ENCODE data around the gene CNIH1. TPM values are rescaled to one million over a fixed set of nuclear protein-coding genes. Genes with fewer than 3 reads are reported as not detected.
A peak's percentile ranks its signal among the peaks of the same experiment; 100 is the strongest.
"Not testable (repeated sequence)": the region's sequence is repeated elsewhere in the genome, so short reads cannot be mapped to it uniquely, and the experiment has no call there.

The CNIH1 gene
- total and polyA plus RNA-seq, 11 donors, result 40.3 to 190 (median 94.5) TPM

DNA sequence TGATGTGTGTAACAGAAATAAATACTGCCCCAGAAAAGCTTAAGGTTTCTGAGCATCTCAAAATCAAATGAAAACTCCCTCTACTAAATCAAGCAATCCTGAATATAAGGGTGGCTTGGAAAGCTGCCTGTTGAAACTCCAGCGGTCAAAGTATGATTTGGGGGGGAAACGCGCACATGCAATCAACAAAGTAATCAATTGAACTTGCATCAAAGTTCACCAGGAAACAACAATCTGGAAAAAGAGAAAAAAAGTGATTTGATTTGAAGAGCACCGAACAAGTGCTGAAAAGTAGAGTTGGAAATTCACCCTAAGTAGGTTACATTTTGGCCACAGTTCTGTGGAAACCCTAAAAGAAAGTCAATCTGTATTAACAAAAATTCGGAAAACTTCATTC, 700 bp downstream of the CNIH1 start:
- intact Hi-C loops (cut with DNase I), result loop anchor here in 3 of 10 donors (5.0 kb wide), 1 partner anchor 47 kb away; the partner anchor contains the start of gene GMFB (in 3 of the 3)
- H3K9me3 ChIP-seq, result no peaks in the 10 kb centered on the region
- WGBS, 4 donors, result 0 to 4% (median 1%) methylated on average over 5 of the region's 5 CpGs

GRCh38 chr14:54440037-54440436, 1.1 kb downstream of the CNIH1 start:
- Histone ChIP-seq H3K4me1 (peaks cover 4 to 61% (median 30%) of the 10 kb centered on the region in 12 donors), H3K4me3 (peak overlapping the region; percentile 57 to 99 (median 69)), H3K27me3 (no peaks in the 10 kb centered on the region), H3K36me3 (peaks cover 0 to 9% (median 0%) of the 10 kb centered on the region in 9 donors), H3K27ac (peak overlapping the region in 10 of 12 donors; percentile 77 to 96 (median 92)), H3K9me3 (no peaks in the 10 kb centered on the region)
- no peak for TF ChIP-seq CTCF (IDR thresholded peaks at IDR 0.05)
- no peak for TF ChIP-seq POLR2A (IDR thresholded peaks at IDR 0.05)
- no peak for DNase-seq
- intact Hi-C loops (cut with DNase I), result loop anchor here in 3 of 10 donors (5.0 kb wide), 1 partner anchor 47 kb away; the partner anchor contains the start of gene GMFB (in 3 of the 3)
- no peak for ATAC-seq
- WGBS, 4 donors, result 64 to 67% (median 66%) methylated on average over 7 of the region's 7 CpGs

More for the DNA sequence above, 700 bp downstream of the CNIH1 start:
- peak overlapping the region; percentile 77 to 96 (median 90) for H3K27ac ChIP-seq
- no peaks in the 10 kb centered on the region for H3K27me3 ChIP-seq
- H3K4me1 ChIP-seq, result peaks cover 1 to 57% (median 27%) of the 10 kb centered on the region in 12 donors
- peaks cover 0 to 8% (median 0%) of the 10 kb centered on the region in 9 donors for H3K36me3 ChIP-seq
- no peak for ATAC-seq
- no peak for DNase-seq
- no peak for TF ChIP-seq CTCF (IDR thresholded peaks at IDR 0.05)
- no peak for TF ChIP-seq POLR2A (IDR thresholded peaks at IDR 0.05)
- peak overlapping the region; percentile 57 to 99 (median 69) for H3K4me3 ChIP-seq

DNA sequence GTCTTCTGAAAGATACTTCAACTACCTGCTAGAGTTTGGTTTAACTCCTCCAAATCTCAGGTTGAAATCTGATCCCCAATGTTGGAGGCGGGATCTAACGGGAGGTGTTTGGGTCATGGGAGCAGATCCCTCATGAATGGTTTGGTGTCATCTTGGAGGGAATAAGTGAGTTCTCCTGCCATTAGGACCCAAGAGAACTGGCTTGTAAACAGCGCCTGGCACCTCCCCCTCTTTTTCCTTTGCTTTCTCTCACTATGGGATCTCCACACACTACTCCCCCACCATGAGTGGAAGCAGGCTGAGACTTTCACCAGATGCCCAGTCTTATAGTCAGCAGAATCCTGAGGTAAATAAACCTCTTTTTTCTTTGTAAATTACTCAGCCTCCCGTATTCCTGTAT, 2.5 kb downstream of the CNIH1 start:
- no peak for TF ChIP-seq CTCF (IDR thresholded peaks at IDR 0.05)
- TF ChIP-seq POLR2A (IDR thresholded peaks at IDR 0.05), result no peak
- H3K4me1 ChIP-seq, result peaks cover 4 to 74% (median 38%) of the 10 kb centered on the region in 12 donors
- H3K36me3 ChIP-seq, result peaks cover 0 to 16% (median 0%) of the 10 kb centered on the region in 9 donors
- DNase-seq (no peak), ATAC-seq (no peak)
- intact Hi-C loops (cut with DNase I), result no loop called here
- no peak overlapping the region for H3K4me3 ChIP-seq
- no peak overlapping the region for H3K27ac ChIP-seq
- 86 to 92% (median 90%) methylated on average over 4 of the region's 4 CpGs for WGBS, 4 donors
- no peaks in the 10 kb centered on the region for H3K9me3 ChIP-seq
- no peaks in the 10 kb centered on the region for H3K27me3 ChIP-seq

- H3K9me3 ChIP-seq; ATAC-seq; H3K27ac ChIP-seq; H3K27me3 ChIP-seq; H3K4me3 ChIP-seq; DNase-seq; intact Hi-C loops (cut with DNase I): not testable (repeated sequence)
- 88 to 96% (median 95%) methylated on average over 4 of the region's 4 CpGs for WGBS, 4 donors
- peaks cover 0 to 21% (median 0%) of the 10 kb centered on the region in 9 donors for H3K36me3 ChIP-seq
- peaks cover 4 to 79% (median 43%) of the 10 kb centered on the region in 12 donors for H3K4me1 ChIP-seq
These were observed 3.2 kb downstream of the CNIH1 start for GRCh38 chr14:54437954-54438353.
